K562 (cell line): ENCODE results near the gene RABGAP1. TPM values are rescaled to one million over a fixed set of nuclear protein-coding genes. Genes with fewer than 3 reads are reported as not detected.

Source experiments
- DNMT1 ChIP-seq: fragments of 450-650 bp; IDR thresholded peaks from 2 replicates; pipeline ENCODE4 v1.6.1; 2016; ENCODE audit warnings: antibody characterized with exemption, mild to moderate bottlenecking
- MAZ ChIP-seq, 2 experiments: fragments of 450-650 bp in 1 of 2; sonication (generic) in 1 of 2; formaldehyde crosslinking; IDR thresholded peaks in 1 of 2; conservative IDR thresholded peaks in 1 of 2; 2 replicates each; pipeline versions ENCODE4 v1.4.0 to v1.5.0; 2020; ENCODE audit warnings: mild to moderate bottlenecking in 1 of 2, missing genetic modification reagents in 1 of 2
- NFE2L1 ChIP-seq: fragments of 450-650 bp; IDR thresholded peaks from 2 replicates; pipeline ENCODE4 v1.6.1; 2016; ENCODE audit warnings: missing genetic modification characterization, low read depth, mild to moderate bottlenecking, missing compliant biosample characterization, moderate library complexity, borderline replicate concordance
- RBM15 ChIP-seq: fragments of 200-400 bp; formaldehyde crosslinking; IDR thresholded peaks from 2 replicates; pipeline ENCODE4 v1.6.1; 2018; ENCODE audit warnings: mild to moderate bottlenecking, low read length, moderate library complexity; ENCODE audit not compliant: insufficient read depth
- REST ChIP-seq, 2 experiments: fragments of 450-650 bp; formaldehyde crosslinking in 1 of 2; IDR thresholded peaks; 2 replicates each; pipeline versions ENCODE4 v1.4.0 to v1.6.1; 2014 to 2020; ENCODE audit warnings: mild to moderate bottlenecking in 2 of 2, borderline replicate concordance in 1 of 2, low read depth in 1 of 2
- polyA plus RNA-seq, 8 experiments: library from polyadenylated mRNA; depleted of rRNA in 4 of 8; stranded (reverse) in 5 of 8; unstranded in 3 of 8; fragments of >200 nt; fragmentation: Nextera tagmentation in 2 of 8; fragmentation: Illumina TruSeq in 1 of 8; extraction: Ambion mirVana in 2 of 8; extraction: Trizol in 1 of 8; gene quantifications; 2 replicates each; pipeline versions ENCODE4 v1.2.1 to v1.2.3, GENCODE V29; 2011 to 2014; ENCODE audit warnings: inconsistent platforms in 1 of 8, missing spikeins in 1 of 8
- total RNA-seq, 7 experiments: library from RNA; depleted of rRNA in 6 of 7; stranded (reverse); fragments of >200 nt in 6 of 7; fragmentation: Illumina TruSeq in 2 of 7; extraction: Trizol in 2 of 7; gene quantifications; 2 replicates each; pipeline versions ENCODE4 v1.2.1 to v1.2.3, GENCODE V29; 2011 to 2021; ENCODE audit warnings: low replicate concordance in 1 of 7
- TF ChIP-seq, protein P1 (sequence below), 2 experiments: fragments of 450-650 bp; IDR thresholded peaks; 2 replicates each; pipeline ENCODE4 v1.6.1; 2016; ENCODE audit warnings: mild to moderate bottlenecking in 2 of 2, borderline replicate concordance in 1 of 2, low read depth in 1 of 2, moderate library complexity in 1 of 2
- TF ChIP-seq, protein P2 (sequence below): sonication (generic); formaldehyde crosslinking; IDR thresholded peaks from 2 replicates; pipeline ENCODE4 v1.8.1; 2022; ENCODE audit warnings: missing genetic modification reagents

Gene RABGAP1
- total and polyA plus RNA-seq, 9 of the 15 experiments (the other 6 are each of a cell fraction or from before 2014, with no cell fraction given) = 1.5 to 22.7 (median 13.1) TPM

GRCh38 chr9:122940749-122941581 lies at the start of gene RABGAP1 (continued):
- TF ChIP-seq, protein P1, sequence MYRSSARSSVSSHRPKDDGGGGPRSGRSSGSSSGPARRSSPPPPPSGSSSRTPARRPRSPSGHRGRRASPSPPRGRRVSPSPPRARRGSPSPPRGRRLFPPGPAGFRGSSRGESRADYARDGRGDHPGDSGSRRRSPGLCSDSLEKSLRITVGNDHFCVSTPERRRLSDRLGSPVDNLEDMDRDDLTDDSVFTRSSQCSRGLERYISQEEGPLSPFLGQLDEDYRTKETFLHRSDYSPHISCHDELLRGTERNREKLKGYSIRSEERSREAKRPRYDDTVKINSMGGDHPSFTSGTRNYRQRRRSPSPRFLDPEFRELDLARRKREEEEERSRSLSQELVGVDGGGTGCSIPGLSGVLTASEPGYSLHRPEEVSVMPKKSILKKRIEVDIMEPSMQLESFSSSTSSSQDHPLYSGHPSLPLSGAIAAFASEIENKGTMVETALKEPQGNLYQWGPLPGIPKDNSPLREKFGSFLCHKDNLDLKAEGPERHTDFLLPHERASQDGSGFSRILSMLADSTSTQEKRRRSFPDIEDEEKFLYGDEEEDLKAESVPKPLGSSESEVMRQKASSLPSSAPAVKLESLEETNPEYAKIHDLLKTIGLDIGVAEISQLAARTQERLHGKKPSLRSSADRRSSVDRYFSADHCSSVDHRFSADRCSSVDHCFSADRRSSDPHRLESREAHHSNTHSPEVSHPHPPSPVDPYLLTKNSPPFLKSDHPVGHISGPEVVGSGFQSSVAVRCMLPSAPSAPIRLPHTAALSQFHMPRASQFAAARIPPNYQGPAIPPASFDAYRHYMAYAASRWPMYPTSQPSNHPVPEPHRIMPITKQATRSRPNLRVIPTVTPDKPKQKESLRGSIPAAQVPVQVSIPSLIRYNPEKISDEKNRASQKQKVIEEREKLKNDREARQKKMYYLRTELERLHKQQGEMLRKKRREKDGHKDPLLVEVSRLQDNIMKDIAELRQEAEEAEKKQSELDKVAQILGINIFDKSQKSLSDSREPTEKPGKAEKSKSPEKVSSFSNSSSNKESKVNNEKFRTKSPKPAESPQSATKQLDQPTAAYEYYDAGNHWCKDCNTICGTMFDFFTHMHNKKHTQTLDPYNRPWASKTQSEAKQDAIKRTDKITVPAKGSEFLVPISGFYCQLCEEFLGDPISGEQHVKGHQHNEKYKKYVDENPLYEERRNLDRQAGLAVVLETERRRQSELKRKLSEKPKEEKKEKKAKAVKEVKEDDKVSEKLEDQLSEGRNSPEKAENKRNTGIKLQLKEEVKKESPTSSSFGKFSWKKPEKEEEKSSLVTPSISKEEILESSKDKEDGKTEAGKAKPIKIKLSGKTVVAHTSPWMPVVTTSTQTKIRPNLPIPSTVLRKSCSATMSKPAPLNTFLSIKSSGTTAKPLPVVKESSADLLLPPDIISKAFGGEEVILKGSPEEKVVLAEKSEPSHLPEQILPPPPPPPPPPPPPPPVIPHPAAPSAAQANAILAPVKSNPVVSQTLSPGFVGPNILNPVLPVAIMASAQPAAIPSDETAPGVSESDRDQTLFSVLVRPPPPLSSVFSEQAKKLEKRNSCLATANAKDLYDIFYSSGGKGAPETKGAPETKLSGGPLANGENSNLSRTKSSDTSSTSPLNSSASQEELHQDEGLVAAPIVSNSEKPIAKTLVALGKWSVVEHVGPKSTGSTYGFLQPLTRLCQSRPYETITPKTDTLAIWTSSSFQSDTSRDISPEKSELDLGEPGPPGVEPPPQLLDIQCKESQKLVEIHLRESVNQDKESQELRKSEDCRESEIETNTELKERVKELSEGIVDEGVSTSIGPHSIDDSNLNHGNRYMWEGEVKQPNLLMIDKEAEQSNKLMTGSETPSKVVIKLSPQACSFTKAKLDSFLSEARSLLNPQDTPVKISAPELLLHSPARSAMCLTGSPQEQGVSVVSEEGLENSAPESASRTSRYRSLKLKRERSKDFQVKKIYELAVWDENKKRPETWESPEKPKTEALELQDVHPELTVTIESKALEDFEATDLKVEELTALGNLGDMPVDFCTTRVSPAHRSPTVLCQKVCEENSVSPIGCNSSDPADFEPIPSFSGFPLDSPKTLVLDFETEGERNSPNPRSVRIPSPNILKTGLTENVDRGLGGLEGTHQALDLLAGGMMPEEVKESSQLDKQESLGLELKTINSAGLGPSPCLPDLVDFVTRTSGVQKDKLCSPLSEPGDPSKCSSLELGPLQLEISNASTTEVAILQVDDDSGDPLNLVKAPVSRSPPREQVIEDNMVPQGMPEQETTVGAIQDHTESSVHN (IDR thresholded peaks at IDR 0.05; ENCODE audit: borderline replicate concordance in 1 of 2, low read depth in 1 of 2) = no peak
- TF ChIP-seq DNMT1 = no peak
- TF ChIP-seq MAZ (CRISPR knock-in tag; conservative IDR thresholded peaks at IDR 0.05 in 1 of 2, IDR thresholded peaks at IDR 0.05 in 1 of 2) = peak; percentile 75 to 79
- no peak for TF ChIP-seq NFE2L1 (tag)
- no peak; the same call in none of the 2 replicates for TF ChIP-seq REST (IDR thresholded peaks at IDR 0.05; ENCODE audit: borderline replicate concordance)
- no peak for TF ChIP-seq REST (CRISPR knock-in tag; IDR thresholded peaks at IDR 0.05; ENCODE audit: low read depth)
- TF ChIP-seq, protein P2, sequence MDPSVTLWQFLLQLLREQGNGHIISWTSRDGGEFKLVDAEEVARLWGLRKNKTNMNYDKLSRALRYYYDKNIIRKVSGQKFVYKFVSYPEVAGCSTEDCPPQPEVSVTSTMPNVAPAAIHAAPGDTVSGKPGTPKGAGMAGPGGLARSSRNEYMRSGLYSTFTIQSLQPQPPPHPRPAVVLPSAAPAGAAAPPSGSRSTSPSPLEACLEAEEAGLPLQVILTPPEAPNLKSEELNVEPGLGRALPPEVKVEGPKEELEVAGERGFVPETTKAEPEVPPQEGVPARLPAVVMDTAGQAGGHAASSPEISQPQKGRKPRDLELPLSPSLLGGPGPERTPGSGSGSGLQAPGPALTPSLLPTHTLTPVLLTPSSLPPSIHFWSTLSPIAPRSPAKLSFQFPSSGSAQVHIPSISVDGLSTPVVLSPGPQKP = no peak
- TF ChIP-seq RBM15 = no peak
